Astrocyte of the cerebellum (primary cell): ENCODE results near the gene NLRP9.

ENCODE experiments used
- DNase-seq: peaks from one replicate; pipeline ENCODE4 v3.0.0-alpha.2; 2011; ENCODE audit warnings: low read depth
- H3K4me3 ChIP-seq: 2 replicates; pipeline ENCODE4 v1.5.1; 2011; ENCODE audit warnings: mild to moderate bottlenecking, low read depth, low read length, moderate library complexity
- CTCF ChIP-seq: IDR thresholded peaks from 2 replicates; pipeline ENCODE4 v1.5.1; 2012; ENCODE audit warnings: low read length, low read depth, moderate library complexity, mild to moderate bottlenecking; ENCODE audit errors: missing control alignments
- in situ Hi-C: cut with HindIII; loops from 2 replicates; pipeline ENCODE4 v1.10.0; 2017; ENCODE audit warnings: low sequenced_read_pairs

Gene NLRP9

GRCh38 chr19:55673465-55673864 lies 64.7 kb downstream of the NLRP9 start:
- in situ Hi-C loops = no loop called here
- TF ChIP-seq CTCF = no peak
- no peak for DNase-seq
- H3K4me3 ChIP-seq = no peak overlapping the region

- TF ChIP-seq CTCF = no peak
- no peak overlapping the region for H3K4me3 ChIP-seq
- in situ Hi-C loops = no loop called here
- no peak for DNase-seq
Measured at GRCh38 chr19:55672418-55672817, 65.8 kb downstream of the NLRP9 start.

- H3K4me3 ChIP-seq = no peak overlapping the region
- no peak for TF ChIP-seq CTCF
- in situ Hi-C loops = no loop called here
- no peak for DNase-seq
Measured at GRCh38 chr19:55671054-55671378, 67.2 kb downstream of the NLRP9 start.

GRCh38 chr19:55670280-55671053 lies 67.7 kb downstream of the NLRP9 start:
- H3K4me3 ChIP-seq = no peak overlapping the region
- no peak for TF ChIP-seq CTCF
- DNase-seq = no peak
- in situ Hi-C loops = no loop called here

- DNase-seq = no peak
- in situ Hi-C loops = no loop called here
- TF ChIP-seq CTCF = no peak
- no peak overlapping the region for H3K4me3 ChIP-seq
Measured at GRCh38 chr19:55669418-55670279, 68.6 kb downstream of the NLRP9 start.

- no peak overlapping the region for H3K4me3 ChIP-seq
- DNase-seq = no peak
- TF ChIP-seq CTCF = no peak
- in situ Hi-C loops = no loop called here
Measured at GRCh38 chr19:55668603-55669348, 69.4 kb downstream of the NLRP9 start.
